Esophagus muscularis mucosa (tissue), 4 donors: ENCODE results near the gene ANKRD44. TPM values are rescaled to one million over a fixed set of nuclear protein-coding genes. Genes with fewer than 3 reads are reported as not detected.

ENCODE experiments used
- DNase-seq: peaks from one replicate; pipeline ENCODE4 v3.0.0-alpha.2; 2017; ENCODE audit errors: extremely low spot score
- H3K27ac ChIP-seq, 4 donors: fragments of 200-600 bp; sonication (generic); replicated peaks in 1 of 4; 1 replicate in 3 of 4; 2 replicates in 1 of 4; pipeline ENCODE4 v1.5.1; 2016 to 2019; ENCODE audit warnings: mild to moderate bottlenecking in 1 of 4
- H3K27me3 ChIP-seq, 4 donors: fragments of 200-600 bp; sonication (generic); one replicate each; pipeline versions ENCODE4 v1.5.1 to v1.6.0; 2016 to 2019
- H3K36me3 ChIP-seq, 4 donors: fragments of 200-600 bp; sonication (generic); one replicate each; pipeline ENCODE4 v1.5.1; 2016 to 2019
- H3K4me1 ChIP-seq, 4 donors: fragments of 200-600 bp; sonication (generic); one replicate each; pipeline ENCODE4 v1.5.1; 2016 to 2019
- H3K4me3 ChIP-seq, 4 donors: fragments of 200-600 bp; sonication (generic); 1 replicate in 2 of 4; 2 replicates in 2 of 4; pipeline ENCODE4 v1.5.1; 2016 to 2019; ENCODE audit warnings: mild to moderate bottlenecking in 4 of 4, moderate library complexity in 1 of 4
- H3K9me3 ChIP-seq, 4 donors: fragments of 200-600 bp; sonication (generic); 1 replicate in 3 of 4; 2 replicates in 1 of 4; pipeline ENCODE4 v1.5.1; 2016 to 2019
- CTCF ChIP-seq, 3 experiments: fragments of 200-600 bp in 2 of 3; fragments of 450-650 bp in 1 of 3; sonication (generic) in 2 of 3; IDR thresholded peaks; one replicate each; pipeline ENCODE4 v1.5.1; 2017 to 2019; ENCODE audit warnings: antibody characterized with exemption in 3 of 3, mild to moderate bottlenecking in 2 of 3, moderate library complexity in 1 of 3
- EP300 ChIP-seq: sonication (generic); formaldehyde crosslinking; IDR thresholded peaks from one replicate; pipeline ENCODE4 v1.6.1; 2017; ENCODE audit warnings: antibody characterized with exemption
- POLR2A ChIP-seq: fragments of 450-650 bp; IDR thresholded peaks from one replicate; pipeline ENCODE4 v1.6.1; 2017; ENCODE audit warnings: antibody characterized with exemption, moderate library complexity, mild to moderate bottlenecking, low read depth
- POLR2AphosphoS5 ChIP-seq, 2 donors: sonication (generic); formaldehyde crosslinking; IDR thresholded peaks; one replicate each; pipeline ENCODE4 v1.6.1; 2017; ENCODE audit warnings: antibody characterized with exemption in 2 of 2
- WGBS: methylation state at CpG from one replicate; pipeline ENCODE4 v1.1.5; 2018; 5-methylcytosine and 5-hydroxymethylcytosine counted together
- intact Hi-C: fragments of 100-400 bp; cut with DNase I; formaldehyde crosslinking; loops from one replicate; pipeline ENCODE4 v1.15.1; 2023
- total RNA-seq, 4 donors: library from RNA; depleted of rRNA; stranded (reverse); fragments of >200 nt; gene quantifications; one replicate each; pipeline versions ENCODE4 v1.1.0 to v1.2.1, GENCODE V29; 2016

The ANKRD44 gene
- total RNA-seq, 4 donors from 2014 or later = 41.4 to 76.6 (median 48.1) TPM

GRCh38 chr2:197037863-197038398 lies 272.6 kb downstream of the ANKRD44 start:
- Histone ChIP-seq H3K36me3 (peaks cover 0 to 11% (median 4%) of the 10 kb centered on the region in 4 donors), H3K9me3 (no peaks in the 10 kb centered on the region), H3K27ac (no peak overlapping the region), H3K27me3 (no peaks in the 10 kb centered on the region), H3K4me3 (no peak overlapping the region), H3K4me1 (peaks cover 9 to 17% (median 10%) of the 10 kb centered on the region in 4 donors)
- no peak for DNase-seq
- TF ChIP-seq POLR2AphosphoS5 (IDR thresholded peaks at IDR 0.05) (no peak), EP300 (no peak), POLR2A (no peak), CTCF (IDR thresholded peaks at IDR 0.05) (no peak)
- intact Hi-C loops = no loop called here
- 98% methylated on average over 2 of the region's 2 CpGs for WGBS

GRCh38 chr2:197035002-197035401 lies 275.6 kb downstream of the ANKRD44 start:
- peaks cover 0 to 20% (median 9%) of the 10 kb centered on the region in 4 donors for H3K36me3 ChIP-seq
- H3K27me3 ChIP-seq = no peaks in the 10 kb centered on the region
- DNase-seq = no peak
- 81% methylated on average over 1 of the region's 1 CpG for WGBS
- no peak overlapping the region for H3K27ac ChIP-seq
- H3K4me3 ChIP-seq = no peak overlapping the region
- no peaks in the 10 kb centered on the region for H3K9me3 ChIP-seq
- H3K4me1 ChIP-seq = peaks cover 9 to 16% (median 10%) of the 10 kb centered on the region in 4 donors
- TF ChIP-seq POLR2AphosphoS5 (IDR thresholded peaks at IDR 0.05) (no peak), POLR2A (no peak), CTCF (IDR thresholded peaks at IDR 0.05) (no peak), EP300 (no peak)
- intact Hi-C loops = no loop called here

- H3K4me3 ChIP-seq = no peak overlapping the region
- 79% methylated on average over 5 of the region's 5 CpGs for WGBS
- no peaks in the 10 kb centered on the region for H3K9me3 ChIP-seq
- intact Hi-C loops = no loop called here
- TF ChIP-seq EP300 (no peak), POLR2AphosphoS5 (IDR thresholded peaks at IDR 0.05) (no peak), CTCF (IDR thresholded peaks at IDR 0.05) (no peak), POLR2A (no peak)
- DNase-seq = no peak
- no peaks in the 10 kb centered on the region for H3K27me3 ChIP-seq
- H3K36me3 ChIP-seq = peaks cover 0 to 25% (median 9%) of the 10 kb centered on the region in 4 donors
- peaks cover 8 to 9% (median 9%) of the 10 kb centered on the region in 4 donors for H3K4me1 ChIP-seq
- H3K27ac ChIP-seq = no peak overlapping the region
Measured at GRCh38 chr2:197034292-197034691, 276.3 kb downstream of the ANKRD44 start.

GRCh38 chr2:197033222-197033621 lies 277.4 kb downstream of the ANKRD44 start:
- Histone ChIP-seq H3K27me3 (no peaks in the 10 kb centered on the region), H3K4me1 (peaks cover 0 to 4% (median 0%) of the 10 kb centered on the region in 4 donors), H3K36me3 (peaks cover 0 to 25% (median 9%) of the 10 kb centered on the region in 4 donors), H3K4me3 (no peak overlapping the region), H3K27ac (no peak overlapping the region), H3K9me3 (no peaks in the 10 kb centered on the region)
- WGBS = 98% methylated on average over 2 of the region's 2 CpGs
- no peak for DNase-seq
- intact Hi-C loops = no loop called here
- TF ChIP-seq POLR2A (no peak), EP300 (no peak), CTCF (IDR thresholded peaks at IDR 0.05) (no peak), POLR2AphosphoS5 (IDR thresholded peaks at IDR 0.05) (no peak)

- intact Hi-C loops = no loop called here
- no peak overlapping the region for H3K4me3 ChIP-seq
- no peaks in the 10 kb centered on the region for H3K27me3 ChIP-seq
- peaks cover 0 to 4% (median 0%) of the 10 kb centered on the region in 4 donors for H3K4me1 ChIP-seq
- TF ChIP-seq EP300 = no peak
- no peak for TF ChIP-seq CTCF (IDR thresholded peaks at IDR 0.05)
- TF ChIP-seq POLR2AphosphoS5 (IDR thresholded peaks at IDR 0.05) = no peak
- TF ChIP-seq POLR2A = no peak
- H3K9me3 ChIP-seq = no peaks in the 10 kb centered on the region
- peaks cover 0 to 25% (median 5%) of the 10 kb centered on the region in 4 donors for H3K36me3 ChIP-seq
- DNase-seq = no peak
- no peak overlapping the region for H3K27ac ChIP-seq
Measured at GRCh38 chr2:197031803-197032202, 278.8 kb downstream of the ANKRD44 start.
